Spleen (tissue), 7 donors: ENCODE data around the gene PSMB7.

Source experiments
- CTCF ChIP-seq, 11 experiments: fragments of 200-600 bp in 7 of 11; fragments of 450-650 bp in 4 of 11; sonication (generic) in 4 of 11; IDR thresholded peaks in 8 of 11; conservative IDR thresholded peaks in 3 of 11; 1 replicate in 7 of 11; 2 replicates in 4 of 11; pipeline versions ENCODE4 v1.4.0 to v1.8.0; 2016 to 2021; ENCODE audit warnings: antibody characterized with exemption in 11 of 11, inconsistent platforms in 4 of 11, mild to moderate bottlenecking in 1 of 11
- POLR2A ChIP-seq, 3 donors: fragments of 450-650 bp; IDR thresholded peaks; one replicate each; pipeline ENCODE4 v1.5.1; 2017; ENCODE audit warnings: antibody characterized with exemption in 3 of 3, mild to moderate bottlenecking in 1 of 3
- POLR2AphosphoS5 ChIP-seq, 3 donors: sonication (generic); formaldehyde crosslinking; IDR thresholded peaks; one replicate each; pipeline ENCODE4 v1.5.1; 2017; ENCODE audit warnings: antibody characterized with exemption in 3 of 3
- donor health status: DM: no; HTN: no; CAD: no; lungs with moderate emphysema.
- donor health status: DM: no; HTN: no; CAD: no.
- donor health status: DM: no; HTN: no; CAD: no.

- TF ChIP-seq CTCF (IDR thresholded peaks at IDR 0.05 in 8 of 11, conservative IDR thresholded peaks at IDR 0.05 in 3 of 11) (peak; percentile 68 to 95 (median 89)), POLR2A (IDR thresholded peaks at IDR 0.05) (peak in 2 of 3 donors; percentile 14 to 19), POLR2AphosphoS5 (IDR thresholded peaks at IDR 0.05) (peak; percentile 88 to 93 (median 92))
These were observed at the start of gene PSMB7 for GRCh38 chr9:124415102-124415851.
